ENCODE results near the gene UNC5A. TPM values are rescaled to one million over a fixed set of nuclear protein-coding genes. Genes with fewer than 3 reads are reported as not detected.

UNC5A gene
- polyA plus RNA-seq, 2 donors = 0.02 TPM; not detected in 1

DNA sequence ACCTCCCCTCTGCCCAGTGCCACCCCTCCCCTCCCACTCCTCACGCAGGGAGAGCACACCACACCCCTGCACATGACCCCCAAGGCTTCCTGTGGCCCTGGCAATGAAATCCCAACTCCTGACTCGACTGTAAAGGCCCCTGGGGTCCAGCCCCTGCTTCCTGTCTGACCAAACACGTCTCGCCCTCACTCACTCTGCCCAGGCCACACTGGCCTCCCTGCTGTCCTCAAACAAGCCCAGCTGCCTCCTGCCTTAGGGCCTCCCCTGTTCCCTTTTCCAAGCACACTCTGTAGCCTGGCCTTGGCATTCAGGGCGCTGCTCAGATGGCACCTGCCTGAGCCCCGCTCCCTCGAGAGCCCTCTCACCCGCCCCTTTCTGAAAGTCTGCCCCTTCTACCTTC lies 46.4 kb downstream of the UNC5A start:
- WGBS, 2 donors = 45 to 54% methylated on average over 8 of the region's 8 CpGs

DNA sequence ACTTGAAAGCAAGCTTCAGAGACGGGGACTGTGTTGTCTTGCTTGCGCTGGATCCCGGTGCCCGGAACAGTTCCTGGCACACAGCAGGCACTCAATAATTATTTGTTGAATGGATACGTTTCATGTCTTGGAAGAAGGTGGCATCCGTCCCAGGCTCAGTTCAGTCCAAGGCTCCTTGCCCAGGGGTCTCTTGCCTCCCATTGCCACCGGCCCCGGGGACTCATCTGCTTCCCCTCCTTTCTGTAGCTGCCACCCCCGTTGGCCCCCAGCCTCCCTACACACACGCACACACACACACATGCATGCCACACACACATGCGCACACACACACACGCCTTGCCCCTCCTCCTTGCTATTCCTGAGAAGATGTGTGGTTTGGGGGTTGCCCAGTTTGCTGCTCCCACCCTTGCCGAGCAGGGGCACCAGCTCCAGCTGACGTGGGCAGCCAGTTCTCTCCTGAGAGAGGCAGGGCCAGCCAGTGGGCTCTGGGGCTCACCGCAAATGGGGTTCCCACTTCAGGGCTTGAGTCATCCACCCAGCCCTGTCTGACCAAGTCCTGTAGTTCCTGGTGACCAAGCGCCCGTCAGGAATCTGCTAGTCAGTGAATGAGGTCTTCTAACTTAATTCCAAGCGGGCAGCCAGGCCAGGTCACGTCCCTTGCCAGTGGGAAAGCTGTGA lies 47.0 kb downstream of the UNC5A start:
- H3K36me3 ChIP-seq (ENCODE audit: control insufficient read depth in 2 of 2, insufficient read depth in 2 of 2, low read length in 1 of 2) = no peaks in the 10 kb centered on the region
- H3K4me1 ChIP-seq (ENCODE audit: control insufficient read depth in 2 of 2, insufficient read depth in 2 of 2, low read length in 1 of 2) = no peaks in the 10 kb centered on the region
- 49 to 61% methylated on average over 19 of the region's 19 CpGs for WGBS, 2 donors
- H3K27ac ChIP-seq (ENCODE audit: low read depth in 2 of 2, low read length in 1 of 2) = no peak overlapping the region
- no peak overlapping the region for H3K4me3 ChIP-seq (ENCODE audit: low read depth in 1 of 2, low read length in 2 of 2)
- H3K9me3 ChIP-seq (ENCODE audit: control insufficient read depth in 2 of 2, insufficient read depth in 1 of 2, low read depth in 1 of 2, low read length in 1 of 2) = peaks cover 0 to 2% of the 10 kb centered on the region in 2 donors
- H3K27me3 ChIP-seq (ENCODE audit: control insufficient read depth in 1 of 2, insufficient read depth in 2 of 2, low read length in 2 of 2) = peaks cover 0 to 4% of the 10 kb centered on the region in 2 donors

More for the DNA sequence above, 46.4 kb downstream of the UNC5A start:
- Histone ChIP-seq H3K36me3 (ENCODE audit: control insufficient read depth in 2 of 2, insufficient read depth in 2 of 2, low read length in 1 of 2) (no peaks in the 10 kb centered on the region), H3K27me3 (ENCODE audit: control insufficient read depth in 1 of 2, insufficient read depth in 2 of 2, low read length in 2 of 2) (no peaks in the 10 kb centered on the region), H3K9me3 (ENCODE audit: control insufficient read depth in 2 of 2, insufficient read depth in 1 of 2, low read depth in 1 of 2, low read length in 1 of 2) (peaks cover 0 to 2% of the 10 kb centered on the region in 2 donors), H3K4me3 (ENCODE audit: low read depth in 1 of 2, low read length in 2 of 2) (no peak overlapping the region), H3K27ac (ENCODE audit: low read depth in 2 of 2, low read length in 1 of 2) (no peak overlapping the region), H3K4me1 (ENCODE audit: control insufficient read depth in 2 of 2, insufficient read depth in 2 of 2, low read length in 1 of 2) (no peaks in the 10 kb centered on the region)

GRCh38 chr5:176857894-176858273 lies 47.5 kb downstream of the UNC5A start:
- Histone ChIP-seq H3K36me3 (ENCODE audit: control insufficient read depth in 2 of 2, insufficient read depth in 2 of 2, low read length in 1 of 2) (no peaks in the 10 kb centered on the region), H3K27me3 (ENCODE audit: control insufficient read depth in 1 of 2, insufficient read depth in 2 of 2, low read length in 2 of 2) (peaks cover 0 to 7% of the 10 kb centered on the region in 2 donors), H3K9me3 (ENCODE audit: control insufficient read depth in 2 of 2, insufficient read depth in 1 of 2, low read depth in 1 of 2, low read length in 1 of 2) (peaks cover 0 to 2% of the 10 kb centered on the region in 2 donors), H3K4me3 (ENCODE audit: low read depth in 1 of 2, low read length in 2 of 2) (no peak overlapping the region), H3K4me1 (ENCODE audit: control insufficient read depth in 2 of 2, insufficient read depth in 2 of 2, low read length in 1 of 2) (no peaks in the 10 kb centered on the region), H3K27ac (ENCODE audit: low read depth in 2 of 2, low read length in 1 of 2) (no peak overlapping the region)
- 66 to 69% methylated on average over 11 of the region's 11 CpGs for WGBS, 2 donors

DNA sequence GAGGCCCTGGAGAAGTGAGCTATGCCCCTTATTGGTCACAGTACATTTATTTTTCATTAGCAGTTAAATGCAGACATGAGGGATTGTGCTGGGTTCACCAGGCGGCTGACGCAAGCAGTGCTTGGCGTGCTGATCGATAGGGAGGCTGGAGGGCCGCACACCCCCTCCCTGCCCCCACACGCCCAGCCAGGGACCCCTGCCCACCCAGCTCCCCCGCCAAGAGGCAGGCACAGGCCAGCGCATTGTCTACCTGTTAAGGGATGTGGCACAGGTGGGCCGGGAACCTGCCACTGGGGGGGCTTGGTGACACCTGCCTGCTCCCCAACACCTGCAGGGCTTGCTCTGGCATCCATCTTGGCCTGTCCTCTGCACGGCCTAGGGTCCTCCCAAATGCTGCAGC lies 49.6 kb downstream of the UNC5A start:
- Histone ChIP-seq H3K4me3 (ENCODE audit: low read depth in 1 of 2, low read length in 2 of 2) (no peak overlapping the region), H3K9me3 (ENCODE audit: control insufficient read depth in 2 of 2, insufficient read depth in 1 of 2, low read depth in 1 of 2, low read length in 1 of 2) (peaks cover 0 to 2% of the 10 kb centered on the region in 2 donors), H3K4me1 (ENCODE audit: control insufficient read depth in 2 of 2, insufficient read depth in 2 of 2, low read length in 1 of 2) (no peaks in the 10 kb centered on the region), H3K36me3 (ENCODE audit: control insufficient read depth in 2 of 2, insufficient read depth in 2 of 2, low read length in 1 of 2) (no peaks in the 10 kb centered on the region), H3K27ac (ENCODE audit: low read depth in 2 of 2, low read length in 1 of 2) (no peak overlapping the region), H3K27me3 (ENCODE audit: control insufficient read depth in 1 of 2, insufficient read depth in 2 of 2, low read length in 2 of 2) (peaks cover 0 to 7% of the 10 kb centered on the region in 2 donors)
- 54 to 63% methylated on average over 10 of the region's 10 CpGs for WGBS, 2 donors

DNA sequence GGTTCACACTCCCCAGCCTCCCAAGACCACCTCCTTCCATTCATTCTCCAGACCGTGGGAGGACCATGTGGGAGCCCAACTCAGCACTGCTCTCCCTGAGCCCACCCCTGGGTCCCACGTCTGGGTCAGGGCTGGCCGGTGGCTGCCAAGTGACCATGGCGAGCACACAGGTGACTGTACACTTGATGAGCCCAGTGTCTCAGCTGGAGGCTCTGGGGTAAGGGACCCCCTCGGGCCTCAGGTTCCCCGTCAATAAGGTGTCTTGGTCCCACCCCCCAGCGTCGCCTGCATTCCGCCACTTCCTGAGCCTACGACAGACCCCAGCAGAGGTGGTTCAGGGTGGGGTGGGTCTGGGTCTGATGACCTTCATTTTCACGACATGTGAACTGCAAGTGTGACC lies 50.0 kb downstream of the UNC5A start:
- H3K36me3 ChIP-seq (ENCODE audit: control insufficient read depth in 2 of 2, insufficient read depth in 2 of 2, low read length in 1 of 2) = no peaks in the 10 kb centered on the region
- WGBS, 2 donors = 71 to 74% methylated on average over 11 of the region's 11 CpGs
- H3K27me3 ChIP-seq (ENCODE audit: control insufficient read depth in 1 of 2, insufficient read depth in 2 of 2, low read length in 2 of 2) = peaks cover 0 to 7% of the 10 kb centered on the region in 2 donors
- H3K4me1 ChIP-seq (ENCODE audit: control insufficient read depth in 2 of 2, insufficient read depth in 2 of 2, low read length in 1 of 2) = no peaks in the 10 kb centered on the region
- H3K27ac ChIP-seq (ENCODE audit: low read depth in 2 of 2, low read length in 1 of 2) = no peak overlapping the region
- peaks cover 0 to 2% of the 10 kb centered on the region in 2 donors for H3K9me3 ChIP-seq (ENCODE audit: control insufficient read depth in 2 of 2, insufficient read depth in 1 of 2, low read depth in 1 of 2, low read length in 1 of 2)
- no peak overlapping the region for H3K4me3 ChIP-seq (ENCODE audit: low read depth in 1 of 2, low read length in 2 of 2)

GRCh38 chr5:176861276-176861675 lies 50.9 kb downstream of the UNC5A start:
- 80 to 89% methylated on average over 11 of the region's 11 CpGs for WGBS, 2 donors
- peaks cover 0 to 2% of the 10 kb centered on the region in 2 donors for H3K9me3 ChIP-seq (ENCODE audit: control insufficient read depth in 2 of 2, insufficient read depth in 1 of 2, low read depth in 1 of 2, low read length in 1 of 2)
- no peak overlapping the region for H3K27ac ChIP-seq (ENCODE audit: low read depth in 2 of 2, low read length in 1 of 2)
- no peaks in the 10 kb centered on the region for H3K4me1 ChIP-seq (ENCODE audit: control insufficient read depth in 2 of 2, insufficient read depth in 2 of 2, low read length in 1 of 2)
- no peaks in the 10 kb centered on the region for H3K36me3 ChIP-seq (ENCODE audit: control insufficient read depth in 2 of 2, insufficient read depth in 2 of 2, low read length in 1 of 2)
- H3K27me3 ChIP-seq (ENCODE audit: control insufficient read depth in 1 of 2, insufficient read depth in 2 of 2, low read length in 2 of 2) = peaks cover 0 to 7% of the 10 kb centered on the region in 2 donors
- no peak overlapping the region for H3K4me3 ChIP-seq (ENCODE audit: low read depth in 1 of 2, low read length in 2 of 2)

GRCh38 chr5:176862330-176862995 lies 52.1 kb downstream of the UNC5A start:
- Histone ChIP-seq H3K4me3 (ENCODE audit: low read depth in 1 of 2, low read length in 2 of 2) (no peak overlapping the region), H3K27me3 (ENCODE audit: control insufficient read depth in 1 of 2, insufficient read depth in 2 of 2, low read length in 2 of 2) (peaks cover 0 to 7% of the 10 kb centered on the region in 2 donors), H3K27ac (ENCODE audit: low read depth in 2 of 2, low read length in 1 of 2) (no peak overlapping the region), H3K9me3 (ENCODE audit: control insufficient read depth in 2 of 2, insufficient read depth in 1 of 2, low read depth in 1 of 2, low read length in 1 of 2) (peaks cover 0 to under 1% of the 10 kb centered on the region in 2 donors), H3K4me1 (ENCODE audit: control insufficient read depth in 2 of 2, insufficient read depth in 2 of 2, low read length in 1 of 2) (no peaks in the 10 kb centered on the region), H3K36me3 (ENCODE audit: control insufficient read depth in 2 of 2, insufficient read depth in 2 of 2, low read length in 1 of 2) (no peaks in the 10 kb centered on the region)
- 55 to 56% methylated on average over 24 to 28 of the region's 28 CpGs for WGBS, 2 donors

- Histone ChIP-seq H3K27ac (ENCODE audit: low read depth in 2 of 2, low read length in 1 of 2) (no peak overlapping the region), H3K9me3 (ENCODE audit: control insufficient read depth in 2 of 2, insufficient read depth in 1 of 2, low read depth in 1 of 2, low read length in 1 of 2) (no peaks in the 10 kb centered on the region), H3K27me3 (ENCODE audit: control insufficient read depth in 1 of 2, insufficient read depth in 2 of 2, low read length in 2 of 2) (peaks cover 0 to 7% of the 10 kb centered on the region in 2 donors), H3K4me1 (ENCODE audit: control insufficient read depth in 2 of 2, insufficient read depth in 2 of 2, low read length in 1 of 2) (no peaks in the 10 kb centered on the region), H3K4me3 (ENCODE audit: low read depth in 1 of 2, low read length in 2 of 2) (no peak overlapping the region), H3K36me3 (ENCODE audit: control insufficient read depth in 2 of 2, insufficient read depth in 2 of 2, low read length in 1 of 2) (no peaks in the 10 kb centered on the region)
- WGBS, 2 donors = 12 to 14% methylated on average over 13 to 15 of the region's 15 CpGs
These were observed 52.8 kb downstream of the UNC5A start for GRCh38 chr5:176863041-176863764.

DNA sequence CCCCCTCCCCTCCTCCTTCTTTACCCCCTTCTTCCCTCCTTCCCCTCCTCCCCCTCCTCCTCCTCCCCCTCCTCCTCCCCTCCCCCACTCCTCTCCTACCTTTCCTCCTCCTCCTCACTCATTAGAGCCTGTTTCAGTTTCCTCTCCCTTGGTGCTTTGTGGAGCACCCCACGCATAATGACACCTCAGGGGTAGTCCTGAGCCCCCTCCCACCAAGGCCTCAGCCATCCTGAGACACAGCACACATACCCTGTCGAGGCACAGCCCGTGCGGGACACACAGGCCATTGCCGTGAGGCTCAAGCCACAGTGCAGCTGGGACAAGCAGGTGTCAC lies 53.4 kb downstream of the UNC5A start:
- Histone ChIP-seq H3K27me3 (ENCODE audit: control insufficient read depth in 1 of 2, insufficient read depth in 2 of 2, low read length in 2 of 2) (peaks cover 0 to 7% of the 10 kb centered on the region in 2 donors), H3K9me3 (ENCODE audit: control insufficient read depth in 2 of 2, insufficient read depth in 1 of 2, low read depth in 1 of 2, low read length in 1 of 2) (no peaks in the 10 kb centered on the region), H3K4me1 (ENCODE audit: control insufficient read depth in 2 of 2, insufficient read depth in 2 of 2, low read length in 1 of 2) (no peaks in the 10 kb centered on the region), H3K36me3 (ENCODE audit: control insufficient read depth in 2 of 2, insufficient read depth in 2 of 2, low read length in 1 of 2) (no peaks in the 10 kb centered on the region), H3K27ac (ENCODE audit: low read depth in 2 of 2, low read length in 1 of 2) (no peak overlapping the region), H3K4me3 (ENCODE audit: low read depth in 1 of 2, low read length in 2 of 2) (no peak overlapping the region)
- 40 to 49% methylated on average over 5 of the region's 5 CpGs for WGBS, 2 donors

Data from esophagus (tissue), 2 donors.